Progenitor cell of endocrine pancreas (in vitro differentiated cells): ENCODE results near the gene PDE1A. TPM values are rescaled to one million over a fixed set of nuclear protein-coding genes. Genes with fewer than 3 reads are reported as not detected.

Source experiments
- DNase-seq: peaks from one replicate; pipeline ENCODE4 v3.0.0; 2021; ENCODE audit warnings: low spot score; ENCODE audit not compliant: unreplicated experiment
- H3K27ac Mint-ChIP-seq: 2 replicates; pipeline ENCODE4 v1.8.0; 2021; ENCODE audit warnings: mild to moderate bottlenecking, moderate library complexity, mixed read lengths
- H3K27me3 Mint-ChIP-seq: 2 replicates; pipeline ENCODE4 v1.8.0; 2021; ENCODE audit warnings: mixed read lengths
- H3K36me3 Mint-ChIP-seq: 2 replicates; pipeline ENCODE4 v1.8.0; 2022; ENCODE audit warnings: mixed read lengths; ENCODE audit not compliant: insufficient read depth
- H3K4me1 Mint-ChIP-seq: 2 replicates; pipeline ENCODE4 v1.8.0; 2021; ENCODE audit warnings: low read depth, mixed read lengths
- H3K4me3 Mint-ChIP-seq: 2 replicates; pipeline ENCODE4 v1.8.0; 2021; ENCODE audit warnings: low read depth, mild to moderate bottlenecking, moderate library complexity, mixed read lengths
- H3K9me3 Mint-ChIP-seq: 2 replicates; pipeline ENCODE4 v1.8.0; 2021; ENCODE audit warnings: low read depth, mixed read lengths
- CTCF ChIP-seq: fragments of 200-600 bp; sonication (generic); IDR thresholded peaks from one replicate; pipeline ENCODE4 v1.5.0; 2021; ENCODE audit warnings: antibody characterized with exemption, mild to moderate bottlenecking; ENCODE audit not compliant: unreplicated experiment
- total RNA-seq: library from RNA; stranded (reverse); gene quantifications from 2 replicates; pipeline ENCODE4 v1.2.1, GENCODE V29; 2021

The PDE1A gene
- total RNA-seq, 1 donor from 2014 or later = 2.9 TPM

DNA sequence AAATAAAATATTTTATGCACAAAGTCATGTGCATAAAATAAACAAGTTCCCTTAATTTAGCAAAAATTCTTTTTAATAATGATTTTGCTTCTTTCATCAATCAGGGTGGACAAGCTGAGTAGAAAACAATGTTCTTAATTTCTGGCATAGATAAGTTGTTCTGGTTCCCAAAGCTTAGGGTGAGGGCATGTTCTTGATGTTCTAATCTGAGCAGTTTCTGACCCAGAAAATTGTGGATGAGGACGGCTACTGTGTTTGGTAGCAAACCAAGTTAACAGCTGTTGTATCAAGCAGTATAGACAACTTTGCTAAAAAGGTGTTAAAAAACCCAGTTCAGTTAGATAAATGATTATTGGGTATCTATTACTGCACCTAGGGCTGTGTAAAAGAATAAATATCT, 158.9 kb downstream of the PDE1A start:
- H3K27me3 Mint-ChIP-seq = no peaks in the 10 kb centered on the region
- no peak for TF ChIP-seq CTCF
- no peak overlapping the region for H3K27ac Mint-ChIP-seq
- no peak for DNase-seq
- H3K36me3 Mint-ChIP-seq = no peaks in the 10 kb centered on the region
- no peaks in the 10 kb centered on the region for H3K4me1 Mint-ChIP-seq
- no peak overlapping the region for H3K4me3 Mint-ChIP-seq
- H3K9me3 Mint-ChIP-seq = no peaks in the 10 kb centered on the region

- H3K36me3 Mint-ChIP-seq = no peaks in the 10 kb centered on the region
- H3K27me3 Mint-ChIP-seq = no peaks in the 10 kb centered on the region
- no peaks in the 10 kb centered on the region for H3K4me1 Mint-ChIP-seq
- TF ChIP-seq CTCF = no peak
- no peak overlapping the region for H3K27ac Mint-ChIP-seq
- H3K4me3 Mint-ChIP-seq = no peak overlapping the region
- no peaks in the 10 kb centered on the region for H3K9me3 Mint-ChIP-seq
- no peak for DNase-seq
Measured at GRCh38 chr2:182266909-182267308, 159.9 kb downstream of the PDE1A start.

DNA sequence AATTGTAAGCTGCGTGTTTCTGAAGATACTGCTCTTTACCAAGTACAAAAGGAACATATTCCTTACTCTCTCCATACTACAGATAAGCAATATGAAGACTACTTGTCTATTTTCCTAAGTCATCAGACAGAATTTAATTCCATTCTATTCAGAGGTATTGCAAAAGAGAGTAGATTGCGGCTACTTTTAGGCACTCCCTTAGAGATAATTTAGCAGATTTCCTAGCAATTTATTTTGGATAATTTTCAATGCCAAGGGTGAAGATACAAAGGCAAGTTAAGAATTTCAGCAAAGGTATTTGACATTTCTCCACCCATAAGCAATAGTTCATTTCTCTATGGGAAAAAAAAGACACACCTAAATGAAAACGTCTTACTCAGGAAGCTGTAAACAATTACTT, 161.1 kb downstream of the PDE1A start:
- Mint-ChIP-seq H3K36me3 (no peaks in the 10 kb centered on the region), H3K4me3 (no peak overlapping the region), H3K4me1 (no peaks in the 10 kb centered on the region), H3K9me3 (no peaks in the 10 kb centered on the region), H3K27me3 (no peaks in the 10 kb centered on the region), H3K27ac (no peak overlapping the region)
- TF ChIP-seq CTCF = no peak
- no peak for DNase-seq

GRCh38 chr2:182261860-182262387, 164.9 kb downstream of the PDE1A start:
- Mint-ChIP-seq H3K4me3 (no peak overlapping the region), H3K27ac (no peak overlapping the region), H3K9me3 (no peaks in the 10 kb centered on the region), H3K4me1 (no peaks in the 10 kb centered on the region), H3K36me3 (no peaks in the 10 kb centered on the region), H3K27me3 (no peaks in the 10 kb centered on the region)
- no peak for DNase-seq
- no peak for TF ChIP-seq CTCF

DNA sequence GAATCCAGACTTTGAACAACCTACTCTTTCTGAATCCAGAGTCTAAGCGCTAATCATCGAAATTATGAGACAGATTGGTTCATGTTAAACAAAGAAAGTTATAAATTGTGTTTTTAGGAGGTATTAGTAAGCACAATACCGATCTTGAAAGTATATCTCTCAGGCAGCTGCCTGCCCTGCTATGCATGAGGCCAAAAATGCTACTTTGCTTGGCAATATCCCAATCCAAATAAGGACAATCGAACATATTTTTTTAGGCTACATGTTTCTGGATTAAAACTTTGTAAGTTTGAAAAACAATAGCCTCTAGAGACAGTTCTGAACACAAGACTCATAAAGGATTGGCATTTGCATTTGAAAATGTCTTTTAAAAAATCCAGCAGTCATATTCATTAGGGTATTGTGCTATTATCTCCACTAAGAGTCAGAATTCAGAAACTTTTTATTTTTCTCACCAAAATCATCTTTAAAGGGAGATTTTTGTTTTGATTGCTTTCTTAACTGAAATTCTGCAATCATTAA, 167.1 kb downstream of the PDE1A start:
- H3K4me1 Mint-ChIP-seq = no peaks in the 10 kb centered on the region
- no peaks in the 10 kb centered on the region for H3K27me3 Mint-ChIP-seq
- no peak overlapping the region for H3K27ac Mint-ChIP-seq
- no peak for DNase-seq
- H3K9me3 Mint-ChIP-seq = no peaks in the 10 kb centered on the region
- no peaks in the 10 kb centered on the region for H3K36me3 Mint-ChIP-seq
- no peak for TF ChIP-seq CTCF
- H3K4me3 Mint-ChIP-seq = no peak overlapping the region
